Ovary (tissue), 3 donors: ENCODE results near the gene GGT6.

Source experiments
- CTCF ChIP-seq, 3 donors: fragments of 450-650 bp in 2 of 3; fragments of 200-600 bp in 1 of 3; IDR thresholded peaks; one replicate each; pipeline versions ENCODE4 v1.5.1 to v1.8.0; 2016 to 2022; ENCODE audit warnings: antibody characterized with exemption in 3 of 3, mild to moderate bottlenecking in 1 of 3
- POLR2A ChIP-seq: fragments of 450-650 bp; IDR thresholded peaks from one replicate; pipeline ENCODE4 v1.6.1; 2017; ENCODE audit warnings: antibody characterized with exemption, mild to moderate bottlenecking, moderate library complexity
- donor health status: DM: no; HTN: no; CAD: no.

- TF ChIP-seq POLR2A (no peak), CTCF (IDR thresholded peaks at IDR 0.05) (no peak)
Observed at GRCh38 chr17:4534515-4534914, 25.9 kb downstream of the GGT6 start.
